ENCODE data around the gene C1orf116.

- TF ChIP-seq POLR2A (IDR thresholded peaks at IDR 0.05) = no peak
- TF ChIP-seq CTCF (IDR thresholded peaks at IDR 0.05) = no peak
- TF ChIP-seq POLR2AphosphoS5 (IDR thresholded peaks at IDR 0.05) = no peak
Observed at GRCh38 chr1:206998816-206999215, 33.7 kb downstream of the C1orf116 start.

Measured in breast epithelium (tissue), 3 donors.